Stimulated activated CD8-positive, alpha-beta memory T cell treated with anti-CD3 and anti-CD28 coated beads, Interleukin-7, amount 100 ng/mL, for 1 hour (primary cell): Measurements from ENCODE around the gene EIF1B.
"Not testable (repeated sequence)": the region's sequence is repeated elsewhere in the genome, so short reads cannot be mapped to it uniquely, and the experiment has no call there.

Source experiments
- DNase-seq, 2 donors: peaks; one replicate each; pipeline ENCODE4 v3.0.0-alpha.2; 2020; ENCODE audit warnings: low read depth in 2 of 2

The EIF1B gene

GRCh38 chr3:40309418-40309924, at the start of gene EIF1B:
Gene EIF1B (plus strand): TSS chr3:40309707. CDS start chr3:40309942, 235 bp downstream.
- peak; percentile 97 to 98 for DNase-seq

- no peak for DNase-seq
Observed at GRCh38 chr3:40262331-40262730, 47.2 kb upstream of the EIF1B start.

- no peak for DNase-seq
Observed at GRCh38 chr3:40264451-40264850, 45.1 kb upstream of the EIF1B start.

DNA sequence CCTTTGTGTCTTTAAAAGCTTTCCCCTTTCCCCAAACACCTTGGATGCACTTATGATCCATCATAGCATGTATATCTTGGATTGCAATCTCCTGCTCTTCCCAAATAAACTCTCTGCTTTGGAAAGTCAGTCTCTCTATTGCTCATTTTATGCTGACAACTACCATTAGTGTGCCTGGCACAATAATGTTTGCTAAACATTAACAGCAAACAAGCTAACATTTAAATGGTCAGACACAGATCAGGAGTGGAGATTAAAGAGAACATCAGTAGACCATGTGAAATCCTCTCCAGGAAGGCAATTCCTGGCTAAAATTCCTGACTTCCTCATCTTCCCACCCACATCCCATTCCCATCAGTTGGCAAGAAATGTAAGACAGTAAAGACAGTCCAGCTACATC, 44.3 kb upstream of the EIF1B start:
- no peak for DNase-seq

GRCh38 chr3:40267937-40268724, 41.4 kb upstream of the EIF1B start:
- DNase-seq = no peak

GRCh38 chr3:40268802-40269524, 40.5 kb upstream of the EIF1B start:
- no peak for DNase-seq

DNA sequence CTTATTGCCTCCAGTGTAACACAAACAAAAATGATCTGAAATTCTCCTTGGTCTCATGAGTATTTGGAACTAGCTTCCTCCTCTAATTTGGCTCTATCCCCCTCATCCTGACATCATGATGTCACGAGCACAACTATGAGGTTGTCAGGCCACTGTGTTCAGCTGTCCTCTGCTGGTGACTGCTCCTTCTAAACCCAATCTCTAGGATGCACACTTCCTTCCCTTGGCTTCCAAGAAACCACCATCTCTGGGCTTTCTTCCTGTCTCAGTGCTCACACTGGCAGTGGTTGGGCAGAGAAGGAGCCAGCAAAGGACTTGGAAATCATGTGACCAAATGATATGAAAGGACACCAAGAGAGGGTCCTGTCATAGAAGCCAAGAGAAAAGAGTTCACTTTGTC, 30.7 kb upstream of the EIF1B start:
- no peak for DNase-seq

DNA sequence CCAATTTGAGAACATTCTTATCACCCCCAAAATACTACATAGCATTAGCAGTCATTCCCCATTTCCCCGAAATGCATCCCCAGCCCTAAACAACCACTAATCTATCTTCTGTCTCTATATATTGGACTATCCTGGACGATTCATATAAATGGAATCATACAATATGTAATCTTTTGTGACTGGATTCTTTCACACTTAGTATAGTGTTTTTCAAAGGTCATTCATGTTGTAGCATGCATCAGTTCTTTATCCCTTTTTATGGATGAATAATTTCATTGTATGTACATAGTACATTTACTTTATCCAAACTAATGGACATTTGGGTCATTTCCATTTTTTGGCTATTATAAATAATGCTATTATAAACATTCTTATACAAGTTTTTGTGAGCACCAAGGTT, 27.5 kb upstream of the EIF1B start:
- no peak for DNase-seq

DNA sequence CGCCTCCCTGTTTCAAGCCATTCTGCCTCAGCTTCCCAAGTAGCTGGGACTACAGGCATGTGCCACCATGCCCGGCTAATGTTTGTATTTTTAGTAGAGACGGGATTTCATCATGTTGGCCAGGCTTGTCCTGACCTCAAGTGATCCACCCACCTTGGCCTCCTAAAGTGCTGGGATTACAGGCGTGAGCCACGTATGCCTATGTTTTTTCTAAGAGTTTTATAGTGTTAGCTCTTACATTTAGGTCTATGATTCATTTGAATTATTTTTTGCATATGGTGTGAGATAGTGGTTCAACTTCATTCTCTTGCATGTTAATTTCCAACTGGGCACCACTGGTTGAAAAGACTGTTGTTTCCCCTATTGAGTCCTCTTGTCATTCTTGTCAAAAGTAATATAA, 26.4 kb upstream of the EIF1B start:
- DNase-seq = not testable (repeated sequence)

DNA sequence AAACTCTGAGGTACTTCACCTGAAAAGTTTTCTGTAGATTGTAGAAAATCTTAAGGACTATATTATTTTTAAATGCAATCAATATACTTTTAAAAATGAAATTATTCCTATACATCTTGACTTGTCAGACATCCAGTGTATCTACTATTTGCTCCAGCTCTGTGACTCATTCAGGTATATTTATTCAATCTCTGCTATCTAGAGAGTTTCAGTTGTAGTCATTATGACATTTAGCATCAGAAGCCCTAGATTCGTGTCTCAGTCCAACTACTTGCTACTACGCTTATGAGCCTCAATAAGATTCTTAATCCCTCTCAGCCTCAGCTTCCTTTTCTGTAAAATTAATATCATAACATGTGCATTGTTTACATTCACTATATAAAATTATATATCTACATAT, 22.3 kb upstream of the EIF1B start:
- DNase-seq = no peak

DNA sequence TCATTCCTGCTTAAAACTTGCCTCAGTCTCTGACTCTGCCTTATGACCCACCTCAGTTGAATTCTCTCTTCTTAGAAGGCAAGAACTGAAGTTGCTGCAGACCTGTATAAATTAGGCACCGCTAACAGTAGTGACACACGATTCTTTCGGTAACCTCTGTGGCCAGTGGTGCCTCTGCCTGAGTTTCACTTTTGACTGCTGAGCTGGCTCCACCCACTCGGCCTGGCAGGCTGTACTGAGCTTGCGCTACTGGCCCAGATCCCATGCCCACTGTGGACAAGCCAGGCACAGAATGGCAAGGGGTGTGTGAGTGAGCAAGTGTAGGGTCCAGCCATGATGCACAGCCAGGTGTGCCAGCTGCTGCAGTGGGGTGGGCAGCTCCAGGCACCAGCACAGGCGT, 19.1 kb upstream of the EIF1B start:
- no peak for DNase-seq

DNA sequence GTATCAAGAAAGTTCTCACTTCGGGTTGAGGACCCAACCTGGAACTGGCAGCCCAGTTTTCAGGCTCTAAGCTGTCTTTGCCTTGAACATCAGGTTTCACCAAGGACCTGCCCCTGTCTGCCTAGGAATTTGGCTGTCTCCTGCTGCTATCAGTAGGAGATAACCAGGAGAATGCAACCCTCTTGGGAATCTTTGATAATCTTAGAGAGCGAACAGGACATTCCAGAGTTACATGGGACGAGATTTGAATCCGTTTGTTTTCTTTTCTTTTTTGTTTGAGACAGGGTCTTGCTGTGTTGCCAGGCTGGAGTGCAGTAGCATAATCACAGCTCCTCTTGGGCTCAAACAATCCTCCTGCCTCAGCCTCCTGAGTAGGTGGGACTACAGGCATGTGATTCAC, 18.0 kb upstream of the EIF1B start:
- no peak for DNase-seq

- DNase-seq = no peak
Observed at GRCh38 chr3:40292637-40293349, 16.7 kb upstream of the EIF1B start.

GRCh38 chr3:40294434-40294833, 15.1 kb upstream of the EIF1B start:
- no peak for DNase-seq

DNA sequence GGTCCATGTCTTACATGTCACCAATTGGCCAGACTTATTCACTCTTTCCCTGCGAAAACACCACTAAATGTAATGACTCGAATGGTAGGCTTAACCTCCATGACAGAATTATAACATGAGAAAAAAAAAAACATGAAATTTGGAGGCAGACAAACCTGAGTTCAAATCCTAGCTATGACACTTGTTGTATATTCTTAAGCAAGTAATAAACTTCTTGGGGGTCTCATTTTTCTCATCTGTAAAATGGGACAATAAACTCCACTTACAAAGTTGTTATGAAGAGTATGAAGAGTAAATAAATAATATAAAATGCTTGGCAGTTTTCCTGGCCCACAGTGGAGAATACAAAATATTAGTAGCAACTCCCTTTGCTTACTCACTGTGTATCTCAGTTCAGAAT, 11.4 kb upstream of the EIF1B start:
- no peak for DNase-seq

DNA sequence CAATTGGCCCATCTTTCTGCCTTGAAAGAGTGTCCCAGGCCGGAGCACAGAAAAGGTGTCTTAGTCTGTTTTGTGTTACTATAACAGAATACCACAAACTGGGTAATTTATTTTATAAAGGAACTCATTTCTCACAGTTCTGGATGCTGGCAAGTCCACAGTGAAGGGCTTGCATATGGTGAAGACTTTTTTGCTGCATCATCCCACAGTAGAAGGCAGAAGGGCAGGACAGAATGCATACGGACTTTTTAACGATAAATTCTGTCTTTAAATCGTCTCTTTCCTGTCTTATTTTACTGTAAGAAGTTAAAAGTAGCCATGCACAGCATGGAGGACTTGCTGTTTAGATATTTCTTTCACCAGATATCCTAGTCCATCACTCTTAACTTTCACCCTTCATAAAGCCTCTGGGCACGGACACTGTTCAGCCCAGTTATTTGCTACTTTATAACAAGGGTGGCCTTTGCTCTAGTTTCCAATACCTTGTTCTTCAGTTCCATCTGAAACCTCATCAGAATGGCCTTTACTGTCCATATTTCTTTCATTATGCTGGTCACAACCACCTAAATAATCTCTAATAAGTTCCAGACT, 10.3 kb upstream of the EIF1B start:
- DNase-seq = no peak

- DNase-seq = no peak
Observed at GRCh38 chr3:40299721-40300335, 9.7 kb upstream of the EIF1B start.

GRCh38 chr3:40302784-40303183, 6.7 kb upstream of the EIF1B start:
- no peak for DNase-seq

- DNase-seq = no peak
Observed at GRCh38 chr3:40304352-40304751, 5.2 kb upstream of the EIF1B start.

DNA sequence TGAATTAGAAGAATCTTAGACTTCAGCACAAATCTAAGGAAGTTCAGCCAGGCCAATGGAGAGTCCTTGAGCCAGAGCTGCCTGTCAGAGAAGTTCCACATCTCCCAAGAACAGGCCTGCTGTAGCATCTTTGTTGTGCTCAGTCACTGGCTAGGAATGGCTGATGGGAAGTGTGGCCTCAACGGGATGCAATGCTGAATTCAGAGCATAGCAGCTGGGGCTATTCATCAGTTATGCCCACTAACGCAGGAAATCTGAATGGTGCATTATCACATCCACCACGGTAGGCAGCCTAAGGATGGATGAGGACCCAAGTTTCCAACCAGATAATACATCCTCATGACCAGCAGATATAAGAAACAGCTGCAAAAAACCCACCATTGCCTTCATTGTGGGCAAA, 3.2 kb upstream of the EIF1B start:
- DNase-seq = no peak

DNA sequence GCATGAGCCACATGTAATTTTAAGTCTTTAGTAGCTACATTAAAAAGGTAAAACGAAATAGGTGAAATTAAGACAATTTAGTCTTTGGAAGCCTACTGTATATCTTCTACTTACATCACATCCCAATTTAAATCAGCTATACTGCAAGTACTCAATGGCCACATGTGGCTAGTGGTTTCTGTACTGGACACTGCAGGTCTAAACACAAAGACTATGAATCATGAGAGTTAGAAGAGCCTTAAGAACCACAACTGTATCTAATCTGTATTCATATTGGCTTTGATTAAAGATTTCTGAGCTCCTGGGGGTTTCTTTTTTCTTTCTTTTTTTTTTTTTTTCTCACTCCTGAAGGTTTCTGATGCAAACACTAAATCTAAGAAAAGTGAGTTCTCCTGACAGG, 2.3 kb upstream of the EIF1B start:
- DNase-seq = no peak
